NCI-H2227 (cell line): ENCODE measurements around the gene TLE4.
"Not testable (repeated sequence)": the region's sequence is repeated elsewhere in the genome, so short reads cannot be mapped to it uniquely, and the experiment has no call there.

Source experiments
- DNase-seq: peaks from one replicate; lab custom pipeline; 2025; ENCODE audit not compliant: unreplicated experiment; lab: John Stamatoyannopoulos, UW

Gene TLE4

DNA sequence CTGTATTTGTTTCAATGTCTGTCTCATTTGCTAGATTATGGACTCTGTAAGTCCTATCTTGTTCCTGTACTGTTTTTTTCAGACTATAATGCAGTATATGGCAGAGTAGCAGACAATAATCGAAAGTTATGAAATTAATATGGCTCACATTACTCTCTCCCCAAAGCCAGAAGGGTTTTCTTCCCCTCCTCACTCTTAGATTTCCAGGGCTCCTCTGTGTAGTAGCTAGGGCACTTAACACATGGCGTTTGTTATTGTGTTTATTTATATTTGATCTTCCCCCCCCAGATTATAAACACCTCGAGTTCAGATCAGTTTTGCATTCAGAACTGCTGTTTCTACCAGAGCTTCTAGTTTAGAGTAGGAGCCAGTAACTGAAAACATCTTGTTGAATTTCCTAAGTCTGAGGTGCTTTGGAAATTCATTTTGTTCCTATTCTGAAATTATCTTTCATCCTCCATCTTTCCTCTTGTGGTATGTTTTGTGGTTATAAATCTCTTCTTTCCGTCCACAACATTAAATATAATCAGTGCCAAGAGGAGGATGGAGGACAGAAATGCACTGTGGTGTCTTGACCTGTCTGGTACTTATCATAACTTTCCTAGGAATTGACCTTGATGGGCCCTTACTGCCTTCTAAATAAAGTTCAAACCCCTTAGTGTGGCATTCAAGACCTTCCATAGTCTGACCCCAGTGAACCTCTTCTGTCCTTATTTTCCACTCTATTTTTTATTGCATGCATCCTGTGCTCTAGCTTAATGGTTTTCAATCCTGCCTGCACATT lies 27.0 kb downstream of the TLE4 start:
- DNase-seq = no peak

DNA sequence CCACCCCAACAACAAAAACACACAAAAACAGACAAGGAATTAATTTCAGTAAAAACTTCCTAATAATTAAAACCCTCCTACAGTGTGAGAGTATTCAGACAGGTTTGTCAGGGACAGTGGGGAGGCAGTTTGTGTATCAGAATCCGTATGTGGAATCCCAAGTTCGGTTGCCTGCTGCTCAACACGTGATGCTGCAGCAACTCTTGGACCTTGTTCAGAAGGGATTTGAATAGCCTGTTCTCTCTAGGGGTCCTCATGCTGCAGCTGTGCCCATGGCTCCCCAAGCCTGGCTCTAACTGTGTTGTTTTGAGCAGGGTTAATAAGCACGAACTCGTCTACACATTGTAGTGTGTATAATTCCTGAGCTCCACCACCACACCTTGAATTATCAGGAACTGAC lies 28.7 kb downstream of the TLE4 start:
- DNase-seq = no peak

DNA sequence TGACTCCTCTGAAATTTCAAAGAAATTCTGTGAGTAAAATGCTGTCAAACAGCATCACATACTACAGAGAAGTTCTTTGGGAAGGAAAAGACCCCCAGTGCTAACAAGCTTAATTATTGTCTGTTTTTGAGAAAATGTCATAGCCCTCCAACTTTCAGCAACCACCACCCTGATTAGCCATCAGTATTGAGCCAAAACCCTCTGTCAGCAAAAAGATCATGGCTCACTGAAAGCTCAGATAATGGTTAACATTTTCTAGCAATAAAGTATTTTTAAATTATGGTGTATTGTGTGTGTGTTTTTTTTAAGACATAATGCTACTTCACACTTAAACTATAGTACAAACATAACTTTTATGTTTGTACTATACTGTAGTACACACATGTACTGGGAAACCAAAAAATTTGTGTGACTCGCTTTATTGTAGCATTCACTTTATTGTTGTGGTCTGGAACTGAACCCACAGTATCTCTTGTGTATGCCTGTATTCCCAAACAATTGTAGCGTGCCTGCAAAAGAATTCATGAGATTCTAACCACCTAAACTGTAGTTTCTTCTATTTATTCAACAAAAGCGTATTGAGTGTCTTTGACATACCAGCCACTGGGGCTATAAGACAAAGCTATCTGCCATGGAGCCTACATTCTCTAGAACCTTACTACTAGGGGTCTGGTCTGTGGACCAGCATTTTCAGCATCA lies 31.6 kb downstream of the TLE4 start:
- no peak for DNase-seq

DNA sequence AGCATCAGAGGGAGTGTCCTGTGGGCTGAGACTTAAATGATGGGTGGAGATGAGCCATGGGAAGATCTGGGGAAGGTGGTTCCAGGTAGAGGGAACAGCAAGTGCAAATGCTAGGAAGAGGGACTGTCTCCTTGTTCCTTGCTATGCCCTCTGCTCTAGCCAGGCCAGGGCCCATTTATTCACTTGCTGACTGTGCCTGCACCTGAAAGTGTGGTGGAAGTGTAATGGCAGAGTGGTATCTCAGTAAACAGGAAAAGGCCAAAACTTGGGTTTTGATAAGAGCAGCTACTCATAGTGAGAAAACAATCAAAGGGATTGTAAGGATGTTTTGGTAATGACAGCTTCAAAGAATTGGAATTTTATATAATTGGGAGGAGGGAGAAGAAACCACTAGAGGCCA lies 32.4 kb downstream of the TLE4 start:
- no peak for DNase-seq

DNA sequence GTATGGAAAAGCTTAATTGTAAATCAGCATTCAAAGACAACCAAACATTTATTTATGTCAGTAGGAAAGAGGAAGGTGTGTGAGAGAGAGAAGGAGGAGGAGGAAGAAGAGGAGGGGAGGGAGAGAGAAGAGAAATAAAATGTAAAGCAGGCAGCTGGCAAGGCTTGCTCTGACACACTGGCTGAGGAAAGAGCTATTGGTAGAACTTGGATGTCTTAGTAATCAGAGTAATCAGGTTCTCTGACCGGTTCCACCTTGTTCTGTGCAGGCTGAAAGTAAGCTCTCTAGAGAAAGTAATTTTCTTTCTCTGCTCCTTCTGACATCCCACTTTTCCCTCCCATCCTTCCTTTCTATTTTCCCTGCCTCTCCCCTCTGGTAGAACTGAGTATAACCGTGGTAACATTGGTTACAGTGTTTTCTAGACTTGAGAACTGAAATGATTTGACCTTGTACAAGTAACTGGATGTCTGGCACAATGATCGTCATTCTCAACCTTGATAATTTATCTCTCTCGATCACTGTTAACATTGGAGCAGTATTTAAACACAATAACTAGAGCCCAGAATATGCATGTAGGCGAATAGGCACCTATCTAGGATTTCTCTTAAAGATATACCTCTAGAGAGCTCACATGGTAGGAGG lies 33.3 kb downstream of the TLE4 start:
- no peak for DNase-seq

DNA sequence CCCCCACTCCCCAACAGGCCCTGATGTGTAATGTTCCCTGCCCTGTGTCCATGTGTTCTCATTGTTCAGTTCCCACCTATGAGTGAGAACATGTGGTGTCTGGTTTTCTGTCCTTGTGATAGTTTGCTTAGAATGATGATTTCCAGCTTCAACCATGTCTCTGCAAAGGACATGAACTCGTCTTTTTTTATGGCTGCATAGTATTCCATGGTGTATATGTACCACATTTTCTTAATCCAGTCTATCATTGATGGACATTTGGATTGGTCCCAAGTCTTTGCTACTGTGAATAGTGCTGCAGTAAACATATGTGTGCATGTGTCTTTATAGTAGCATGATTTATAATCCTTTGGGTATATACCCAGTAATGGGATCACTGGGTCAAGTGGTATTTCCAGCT lies 34.8 kb downstream of the TLE4 start:
- DNase-seq = not testable (repeated sequence)

DNA sequence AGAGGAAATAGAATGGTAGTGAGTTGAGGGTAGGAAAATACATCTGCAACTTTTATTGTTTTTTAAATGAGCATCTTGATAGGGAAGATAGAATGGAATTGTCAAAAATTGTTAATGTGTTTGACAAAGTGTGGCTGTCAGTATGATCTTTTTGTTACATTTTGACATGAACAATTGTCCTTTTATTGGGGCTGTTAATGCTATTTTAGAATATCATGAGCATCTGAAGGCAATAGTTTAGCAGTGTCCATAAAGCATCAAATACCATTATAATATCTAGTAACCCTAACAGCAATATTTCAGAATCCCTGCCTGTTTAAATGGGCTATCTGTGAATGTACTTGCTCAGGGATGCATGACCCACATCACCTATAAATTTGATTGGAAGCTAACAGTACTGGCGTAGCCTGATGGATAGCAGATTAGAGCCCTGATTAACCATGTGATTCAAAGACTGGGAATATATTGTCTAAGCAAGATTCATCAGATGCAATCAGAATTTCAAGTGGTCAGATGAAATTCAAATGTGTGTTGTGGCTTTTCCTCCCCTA lies 37.8 kb downstream of the TLE4 start:
- DNase-seq = no peak

DNA sequence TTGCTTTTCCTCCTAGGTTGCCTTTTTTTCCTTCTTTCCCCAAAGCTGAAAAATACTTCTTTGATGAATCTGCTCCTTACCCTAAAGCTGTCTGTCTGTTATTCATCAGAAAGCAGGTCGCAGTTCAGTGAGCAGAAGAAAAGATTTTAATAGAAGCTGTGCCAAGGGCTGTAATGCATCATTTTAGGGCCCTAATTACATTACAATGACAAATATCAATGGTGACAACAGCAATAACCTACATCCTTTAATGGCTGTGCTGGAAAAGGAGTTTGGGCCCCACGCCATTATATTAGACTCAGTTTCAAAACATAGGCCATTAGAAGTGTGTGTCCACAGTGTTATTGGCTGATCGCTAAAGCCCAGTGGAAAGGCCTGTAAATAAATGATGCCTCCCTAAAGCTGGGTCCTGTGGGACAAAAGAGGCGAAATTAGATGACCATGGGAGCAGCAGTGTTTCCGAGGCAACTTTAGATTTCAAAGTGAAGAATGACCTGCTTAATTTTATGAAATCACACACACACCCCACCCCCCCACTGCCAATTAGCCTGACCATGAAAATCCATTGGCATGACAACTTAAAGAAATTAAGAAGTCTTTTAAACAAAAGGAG lies 38.4 kb downstream of the TLE4 start:
- DNase-seq = peak; percentile 72

DNA sequence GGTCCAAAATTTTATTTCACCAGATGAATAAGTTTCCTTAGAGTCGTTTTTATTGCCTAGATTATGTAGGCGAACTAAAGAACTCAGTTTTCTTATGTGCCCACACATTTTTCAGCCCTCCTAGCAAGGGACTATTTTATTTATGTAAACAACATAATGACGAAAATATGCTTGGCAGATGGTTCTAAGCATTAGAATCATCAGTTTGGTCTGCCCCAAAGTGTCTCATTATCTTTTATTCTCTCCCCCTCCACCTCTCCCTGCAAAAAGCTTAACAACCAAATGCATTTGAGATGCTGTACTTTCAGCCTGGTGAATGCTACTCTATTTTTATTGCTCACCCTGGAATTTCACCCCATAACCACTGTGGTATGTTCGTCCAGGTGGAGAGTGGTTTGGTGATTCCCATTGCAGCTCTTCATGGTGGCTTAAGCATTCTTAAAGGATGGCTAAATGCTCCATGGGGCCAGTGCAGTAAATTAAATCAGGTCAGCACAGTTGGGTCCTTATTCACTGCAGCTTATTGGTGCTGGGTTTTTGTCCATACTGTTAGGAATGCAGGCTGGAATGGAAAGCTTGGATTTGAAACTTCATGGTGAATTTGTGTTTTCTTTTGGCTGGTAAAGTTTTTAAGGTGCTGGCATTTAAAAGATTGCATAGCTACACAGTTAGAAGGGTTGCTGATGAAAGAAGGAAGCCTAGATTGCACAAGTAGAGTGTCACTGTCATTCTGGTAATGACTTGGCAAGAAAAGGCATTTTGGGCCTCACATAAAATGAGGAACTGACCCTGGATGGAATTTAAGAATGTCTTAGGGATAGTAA lies 39.2 kb downstream of the TLE4 start:
- peak; percentile 26 for DNase-seq

DNA sequence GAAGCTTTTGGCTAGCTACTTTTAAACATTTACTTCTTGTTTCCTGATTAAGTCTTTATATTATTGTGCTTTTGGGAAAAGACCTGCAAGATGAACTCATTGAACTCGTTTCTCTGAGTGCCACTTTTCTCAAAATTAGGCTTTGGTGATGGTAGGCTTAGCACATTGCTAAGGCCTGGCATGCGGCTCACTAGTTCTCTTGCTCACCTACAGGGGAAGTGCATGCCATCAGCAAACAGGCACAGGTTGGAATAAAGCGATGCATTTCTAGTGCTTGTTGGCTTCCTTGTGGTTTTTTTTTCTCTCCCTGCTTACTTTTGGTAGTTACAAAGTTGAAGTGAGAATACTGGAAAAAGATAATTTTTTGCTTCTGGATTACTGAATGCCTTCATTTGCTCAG lies 41.4 kb downstream of the TLE4 start:
- no peak for DNase-seq

DNA sequence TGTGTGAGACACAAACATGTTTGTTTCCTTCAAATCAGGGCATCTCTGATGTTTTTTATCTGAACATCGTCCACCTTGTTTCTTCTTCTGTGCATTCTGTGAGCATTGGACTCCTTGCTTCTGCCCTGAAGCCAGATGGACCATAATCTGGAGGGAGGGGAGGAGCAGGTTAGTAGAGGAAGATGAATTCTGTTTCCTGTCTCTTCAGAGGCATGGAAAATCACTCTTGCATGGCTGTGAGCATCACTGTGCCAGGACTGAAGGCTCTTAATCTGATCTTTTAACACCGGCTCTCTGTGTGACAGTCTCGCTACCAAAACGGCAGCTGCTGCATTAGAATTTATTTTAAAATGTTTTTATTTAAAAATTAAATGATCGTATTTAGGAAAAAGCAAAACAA lies 43.3 kb downstream of the TLE4 start:
- no peak for DNase-seq

DNA sequence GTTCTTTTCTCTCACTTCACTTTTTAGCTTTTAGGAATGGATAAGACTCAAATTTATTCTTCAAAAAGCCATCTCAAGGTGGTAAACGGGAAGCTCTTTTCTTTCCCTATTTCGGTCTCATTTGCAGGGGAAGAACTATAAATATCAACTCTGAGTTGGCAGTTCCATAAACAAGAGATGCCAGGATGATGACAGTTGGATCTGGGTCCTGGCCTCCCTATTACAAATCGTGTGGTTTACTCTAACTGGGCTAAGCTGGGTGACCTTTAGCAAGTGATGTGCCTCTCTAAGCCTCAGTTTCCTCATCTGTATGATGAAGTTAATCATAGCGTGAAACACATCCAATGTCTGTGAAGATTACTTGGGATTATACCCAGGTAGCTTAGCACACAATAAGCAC lies 44.2 kb downstream of the TLE4 start:
- DNase-seq = no peak

DNA sequence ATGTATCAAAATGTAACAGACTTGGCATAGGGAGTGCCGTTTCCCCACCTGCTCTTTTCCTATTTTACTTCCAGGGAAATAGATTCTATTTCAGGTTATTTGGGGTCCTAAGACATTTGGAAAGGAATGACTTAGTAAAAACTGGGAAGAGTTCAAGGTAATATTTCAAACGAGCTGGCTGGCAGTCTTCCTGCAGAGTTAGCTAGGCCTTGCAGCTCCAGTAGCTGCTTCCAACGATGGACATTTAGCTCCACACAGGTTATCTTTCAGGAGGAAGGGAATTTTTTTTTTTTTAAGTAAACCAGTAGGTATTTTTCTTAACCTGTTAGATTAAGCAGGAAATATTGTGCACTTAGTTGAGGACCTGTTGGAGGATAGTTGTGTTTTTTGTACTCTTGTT lies 45.2 kb downstream of the TLE4 start:
- DNase-seq = no peak

DNA sequence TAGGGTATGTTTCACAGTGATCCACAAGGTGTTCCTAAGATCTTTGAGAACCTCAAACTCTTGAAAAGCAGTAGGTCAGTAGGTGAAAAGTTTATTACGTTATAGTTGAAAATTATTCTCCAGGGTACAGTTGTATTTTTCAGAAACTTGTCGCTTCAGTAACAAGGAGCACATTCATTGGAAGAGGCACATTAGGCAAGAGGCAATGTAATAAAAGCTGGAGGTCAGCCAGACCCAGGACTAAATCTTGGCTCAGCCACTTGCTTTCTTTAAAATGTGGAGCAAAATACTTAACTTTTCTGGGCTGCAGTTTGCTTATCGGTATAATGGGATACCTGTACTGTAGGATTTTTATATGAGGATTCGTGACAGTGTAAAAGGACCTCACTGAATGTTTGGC lies 45.6 kb downstream of the TLE4 start:
- DNase-seq = no peak

DNA sequence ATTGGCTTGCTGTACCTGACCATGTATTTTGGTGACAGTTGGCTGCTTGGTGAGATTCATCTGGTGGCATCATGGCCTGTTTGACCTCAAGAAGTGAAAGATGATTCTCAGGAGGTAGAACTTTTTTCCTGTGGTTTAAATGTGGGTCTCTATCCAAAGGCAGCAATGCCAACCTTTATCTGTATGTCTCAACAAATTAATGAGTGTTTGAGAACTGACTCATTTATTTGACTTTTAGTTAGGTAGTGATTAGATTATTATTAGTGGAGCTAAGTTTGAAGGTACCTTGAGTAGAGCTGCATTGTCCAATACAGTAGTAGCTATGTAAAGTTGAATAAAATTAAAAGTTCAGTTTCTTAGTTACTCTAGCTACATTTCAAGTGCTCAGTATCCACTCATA lies 48.2 kb downstream of the TLE4 start:
- no peak for DNase-seq

DNA sequence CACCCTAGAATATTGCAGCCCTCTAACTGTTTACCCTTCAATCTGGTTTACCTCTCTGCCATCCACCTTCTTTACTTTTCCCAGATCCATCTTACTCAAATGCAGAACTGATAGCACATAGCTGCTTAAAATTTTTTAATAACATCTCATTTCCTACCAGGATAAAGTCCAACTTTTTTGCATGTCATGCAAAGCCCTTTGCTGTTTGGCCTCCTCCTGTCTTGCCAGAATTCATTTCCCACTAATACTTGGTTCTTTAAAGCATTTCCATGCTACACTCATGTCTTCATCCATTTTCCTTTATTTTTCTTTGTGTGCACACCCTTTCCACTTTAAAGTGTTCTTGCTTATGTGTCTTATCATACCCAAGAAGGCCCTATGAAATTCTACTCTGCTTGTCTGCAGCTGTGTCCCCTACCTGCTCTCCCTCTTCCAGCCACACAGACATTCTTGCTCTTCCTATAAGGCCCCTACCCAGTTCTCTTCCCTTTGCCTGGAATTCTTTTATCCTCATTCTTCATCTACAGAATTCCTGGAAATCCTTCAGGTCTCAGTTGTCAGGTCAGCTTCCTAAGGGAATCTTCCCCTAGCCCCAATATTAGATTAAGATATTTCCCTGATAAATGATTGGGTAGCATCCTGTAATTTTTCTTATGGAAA lies 50.3 kb downstream of the TLE4 start:
- no peak for DNase-seq

DNA sequence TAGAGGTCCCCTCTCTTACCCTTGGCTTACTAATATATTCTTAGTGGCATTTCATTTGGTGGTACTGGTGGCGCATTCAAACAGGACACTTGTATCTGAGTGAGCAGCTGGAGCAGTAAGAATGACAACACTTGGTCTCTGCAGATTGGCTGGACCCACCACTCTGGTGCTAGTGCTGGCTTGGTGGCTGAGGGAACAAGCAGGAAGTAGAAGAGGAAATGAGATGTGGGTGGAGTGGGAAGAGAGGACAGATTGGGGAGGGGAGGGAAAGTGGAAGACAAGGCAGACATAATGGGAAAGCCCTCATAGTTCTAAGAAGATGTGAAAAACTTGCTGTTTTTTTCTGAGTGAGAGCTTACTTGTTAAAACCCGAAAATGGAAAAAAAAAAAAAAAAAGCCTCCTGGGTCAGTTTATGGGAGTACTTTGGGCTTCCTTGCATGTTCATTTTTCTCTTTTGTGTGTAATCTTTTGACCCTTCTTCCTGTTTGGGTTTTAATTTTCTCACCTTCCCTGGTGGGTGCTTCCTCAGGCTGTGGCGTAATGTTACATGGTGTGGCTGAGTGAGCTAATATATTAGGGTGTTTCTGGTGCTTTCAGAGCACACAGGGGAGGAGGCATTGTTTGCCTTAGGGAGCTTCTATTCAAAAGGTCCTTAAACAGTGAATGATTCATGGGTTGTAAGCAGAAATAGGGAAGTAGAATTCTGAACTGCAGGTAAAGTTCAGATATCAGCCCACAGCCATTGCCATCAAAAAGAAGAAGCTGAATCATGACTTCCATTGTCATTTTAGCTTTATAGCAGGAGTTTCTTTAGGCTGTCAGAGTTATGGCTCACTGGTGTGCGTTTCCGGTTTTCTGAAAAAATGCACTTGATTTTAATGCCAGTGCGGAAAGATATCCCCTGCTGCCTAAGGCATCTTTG lies 52.3 kb downstream of the TLE4 start:
- no peak for DNase-seq

DNA sequence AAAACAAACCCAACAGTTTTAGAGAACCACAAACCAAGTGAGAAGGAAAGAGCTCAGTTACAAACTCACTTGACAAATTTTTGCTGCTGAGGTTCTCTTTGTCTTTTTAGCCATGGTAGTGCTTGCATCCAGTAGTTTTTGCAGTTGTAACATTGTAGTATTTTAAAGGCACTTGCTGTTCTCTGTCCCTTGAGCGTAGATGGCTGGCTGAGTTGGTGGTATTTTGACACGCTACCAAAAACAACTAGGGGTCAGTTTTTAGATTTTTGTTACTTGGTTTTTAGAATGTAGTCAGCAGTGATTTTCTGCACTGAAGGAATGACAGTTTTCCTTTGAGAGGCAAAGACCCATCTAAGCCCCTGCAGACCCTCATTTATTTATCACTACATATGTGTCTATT lies 58.0 kb downstream of the TLE4 start:
- DNase-seq = no peak
